ENCODE results near the gene STAT6.

- TF ChIP-seq, protein P1, sequence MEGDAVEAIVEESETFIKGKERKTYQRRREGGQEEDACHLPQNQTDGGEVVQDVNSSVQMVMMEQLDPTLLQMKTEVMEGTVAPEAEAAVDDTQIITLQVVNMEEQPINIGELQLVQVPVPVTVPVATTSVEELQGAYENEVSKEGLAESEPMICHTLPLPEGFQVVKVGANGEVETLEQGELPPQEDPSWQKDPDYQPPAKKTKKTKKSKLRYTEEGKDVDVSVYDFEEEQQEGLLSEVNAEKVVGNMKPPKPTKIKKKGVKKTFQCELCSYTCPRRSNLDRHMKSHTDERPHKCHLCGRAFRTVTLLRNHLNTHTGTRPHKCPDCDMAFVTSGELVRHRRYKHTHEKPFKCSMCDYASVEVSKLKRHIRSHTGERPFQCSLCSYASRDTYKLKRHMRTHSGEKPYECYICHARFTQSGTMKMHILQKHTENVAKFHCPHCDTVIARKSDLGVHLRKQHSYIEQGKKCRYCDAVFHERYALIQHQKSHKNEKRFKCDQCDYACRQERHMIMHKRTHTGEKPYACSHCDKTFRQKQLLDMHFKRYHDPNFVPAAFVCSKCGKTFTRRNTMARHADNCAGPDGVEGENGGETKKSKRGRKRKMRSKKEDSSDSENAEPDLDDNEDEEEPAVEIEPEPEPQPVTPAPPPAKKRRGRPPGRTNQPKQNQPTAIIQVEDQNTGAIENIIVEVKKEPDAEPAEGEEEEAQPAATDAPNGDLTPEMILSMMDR (IDR thresholded peaks at IDR 0.05): no peak
- TF ChIP-seq POLR2A (IDR thresholded peaks at IDR 0.05) (no peak), POLR2AphosphoS5 (IDR thresholded peaks at IDR 0.05) (no peak)
These were observed 34.4 kb upstream of the STAT6 start for GRCh38 chr12:57145460-57146059.
